Dermis microvascular lymphatic vessel endothelial cell (primary cell): ENCODE data around the gene PRKCQ. TPM values are rescaled to one million over a fixed set of nuclear protein-coding genes. Genes with fewer than 3 reads are reported as not detected.

ENCODE experiments used
- DNase-seq, 2 donors: peaks; one replicate each; pipeline versions ENCODE4 v3.0.0 to v3.0.0-alpha.2; 2010; ENCODE audit warnings: low read depth in 2 of 2
- total RNA-seq: library from RNA; depleted of rRNA; stranded (reverse); fragments of >200 nt; gene quantifications from 2 replicates; pipeline ENCODE4 v1.2.1, GENCODE V29; 2014

The PRKCQ gene
- 0.38 and 0.39 TPM in 2 replicates for total RNA-seq

DNA sequence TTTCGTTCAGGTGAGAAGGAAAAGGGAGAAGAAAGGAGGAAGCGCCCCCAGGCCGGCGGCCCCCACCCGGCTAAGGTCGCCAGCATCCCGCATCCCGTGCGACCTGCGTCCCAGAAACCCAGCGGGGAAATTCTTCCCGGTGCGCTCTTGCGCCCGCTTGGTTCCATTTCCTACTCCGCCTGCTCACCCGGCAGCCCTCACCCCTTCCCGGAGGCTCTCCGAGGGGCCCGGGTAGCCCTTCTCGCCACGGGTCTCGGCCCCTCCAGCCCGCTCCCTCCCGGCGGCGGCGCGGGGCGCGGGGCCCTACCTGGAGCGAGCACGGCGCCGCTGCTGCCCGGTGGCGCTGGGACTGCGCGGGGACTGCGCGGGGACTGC is at the start of gene PRKCQ:
Gene PRKCQ, minus strand, starts transcription at position 373 of the 375 bp plus-strand sequence. CDS start 65,141 bp downstream, outside the sequence.
- DNase-seq = peak; percentile 2 to 27

DNA sequence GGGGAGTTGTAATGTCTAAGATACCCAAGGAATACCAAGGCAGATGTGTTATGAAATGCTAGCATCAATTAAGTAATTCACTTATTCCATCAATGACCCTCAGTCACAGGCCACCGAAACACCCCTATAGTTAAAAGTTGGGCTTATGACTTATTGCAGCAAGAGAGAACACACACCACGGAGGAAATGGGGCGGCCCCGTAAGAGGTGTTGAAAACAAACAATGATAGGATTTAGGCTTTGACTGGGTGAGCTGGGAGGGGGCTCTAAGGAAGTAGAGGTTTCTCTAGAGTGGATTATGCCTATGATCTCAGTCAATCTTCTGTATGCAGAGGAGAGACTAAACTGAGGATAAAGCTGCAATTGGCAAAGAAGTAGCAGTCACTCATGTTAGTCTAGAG is 45.4 kb upstream of the PRKCQ start:
- DNase-seq = no peak

DNA sequence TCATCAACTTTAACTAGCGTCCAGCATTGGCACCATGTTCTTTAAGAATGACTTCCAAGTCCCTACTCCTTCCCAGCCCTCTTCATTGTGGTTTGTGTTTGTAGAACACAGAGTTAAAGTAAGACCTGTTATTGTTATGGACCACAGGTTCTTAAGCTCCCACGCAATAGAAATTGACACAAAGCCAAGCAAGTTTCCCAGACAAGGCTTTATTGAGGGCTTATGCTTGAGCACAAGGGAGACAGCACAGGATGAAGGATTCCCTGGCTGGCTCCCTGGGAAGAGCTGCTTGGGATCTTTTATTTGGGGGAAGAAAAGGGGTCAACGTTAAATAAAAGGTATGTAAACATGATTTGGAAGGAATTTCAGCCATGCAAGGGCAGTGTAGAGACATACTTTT is 44.3 kb upstream of the PRKCQ start:
- no peak for DNase-seq

DNA sequence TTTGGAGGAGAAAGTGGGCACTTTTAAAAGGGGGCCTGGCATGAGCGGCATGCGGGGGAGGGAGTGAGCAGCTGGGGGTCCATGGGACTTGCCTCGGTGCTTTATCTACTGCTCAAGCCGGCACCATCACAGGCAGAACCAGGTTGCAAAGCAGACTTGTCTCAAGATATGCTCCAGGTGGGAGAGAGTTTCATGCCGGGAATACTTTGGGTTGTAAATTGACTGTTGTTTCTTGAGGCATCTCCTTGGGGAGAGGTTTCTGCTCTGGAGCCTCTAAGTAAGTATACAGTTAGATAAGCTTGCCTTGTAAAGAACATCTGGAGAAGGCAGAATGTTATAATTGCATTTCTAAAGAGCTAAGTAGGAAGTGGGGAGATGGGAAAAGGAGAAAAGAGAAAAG is 42.8 kb upstream of the PRKCQ start:
- DNase-seq = no peak

DNA sequence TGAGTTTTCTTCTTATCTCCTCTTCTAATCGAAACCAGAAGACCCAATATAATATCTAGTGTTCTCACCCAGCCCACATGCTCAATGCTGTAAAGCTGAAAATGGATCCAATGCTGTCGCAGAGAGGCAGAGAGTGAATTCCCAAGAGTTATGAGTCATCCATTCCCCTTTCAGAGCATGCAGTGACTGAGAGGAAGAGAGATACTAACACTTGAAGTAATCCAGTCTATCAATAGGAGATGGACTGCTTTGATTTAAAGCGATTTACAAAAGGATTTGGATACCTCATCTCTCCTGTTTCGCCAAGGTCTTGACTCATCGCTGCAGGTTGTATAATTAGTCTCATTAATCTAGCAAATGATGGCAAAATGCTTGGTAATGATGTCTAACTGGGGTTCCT is 41.5 kb upstream of the PRKCQ start:
- DNase-seq = no peak

DNA sequence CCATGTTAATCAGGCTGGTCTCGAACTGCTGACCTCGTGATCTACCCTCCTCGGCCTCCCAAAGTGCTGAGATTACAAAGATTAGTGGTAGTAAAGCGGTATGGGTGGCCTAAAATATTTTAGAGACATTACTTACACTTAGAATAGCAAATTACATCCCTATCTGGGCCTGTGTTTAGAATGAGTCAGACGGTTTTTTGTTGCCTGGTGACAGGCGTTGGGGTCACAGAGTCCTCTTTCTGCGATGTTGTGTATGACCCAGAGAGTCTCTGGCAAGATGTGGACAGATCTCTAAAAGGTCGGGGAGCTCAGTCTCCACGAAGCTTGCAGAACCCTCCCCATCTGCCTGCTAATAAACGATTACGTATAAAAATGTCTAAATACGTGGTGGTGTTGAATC is 39.6 kb upstream of the PRKCQ start:
- no peak for DNase-seq

DNA sequence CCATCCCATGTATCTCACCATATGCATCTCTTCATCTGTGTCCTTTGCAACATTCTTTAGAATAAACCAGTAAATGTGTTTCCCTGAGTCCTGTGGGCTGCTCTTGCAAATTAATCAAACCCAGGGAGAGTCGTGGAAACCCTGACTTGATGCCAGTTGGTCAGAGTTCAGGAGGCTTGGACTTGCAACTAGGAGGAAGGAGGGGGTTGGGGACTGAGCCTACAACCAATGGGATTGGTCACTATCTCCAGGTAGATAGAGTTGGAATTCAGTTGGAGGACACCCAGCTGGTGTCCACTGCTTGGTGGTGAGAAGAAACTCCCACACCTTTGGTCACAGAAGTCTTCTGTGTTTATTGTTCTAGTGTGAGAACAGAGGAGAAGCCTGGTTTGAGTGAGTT is 38.3 kb upstream of the PRKCQ start:
- DNase-seq = no peak

DNA sequence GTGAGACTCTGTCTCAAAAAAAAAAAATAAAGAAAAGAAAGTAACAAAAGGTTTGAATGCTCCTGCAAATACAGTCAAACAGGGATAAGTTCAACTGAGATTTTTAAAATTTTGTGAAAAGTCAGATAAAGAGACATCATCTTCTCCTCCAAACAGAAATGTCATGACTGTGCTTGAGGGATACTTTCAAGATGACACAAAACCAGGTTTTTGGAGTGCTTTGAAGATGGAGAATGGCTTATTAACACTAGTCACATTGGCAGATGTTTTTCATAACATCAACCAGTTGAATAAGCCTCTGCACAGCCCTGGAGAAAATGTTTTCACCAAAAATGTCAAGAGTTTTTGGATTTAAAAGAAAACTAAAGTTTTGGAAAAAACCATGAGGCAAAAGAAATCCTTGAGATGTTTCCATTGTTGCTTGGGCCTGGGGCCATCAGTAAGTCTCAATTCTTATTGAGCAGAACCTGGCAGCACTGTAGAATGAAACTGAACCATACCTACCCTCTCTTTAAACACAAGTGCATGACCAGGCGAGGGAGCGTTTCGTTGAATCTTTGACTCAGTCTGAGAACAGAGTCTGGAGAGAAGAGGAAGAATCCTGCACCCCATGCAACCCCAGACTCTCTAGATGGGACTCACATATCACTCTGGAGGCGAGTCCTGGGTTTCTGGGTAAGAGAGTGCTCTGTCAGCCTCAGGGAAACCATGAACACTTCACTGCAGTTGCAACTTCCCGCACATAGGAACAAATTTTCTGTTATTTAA is 37.4 kb upstream of the PRKCQ start:
- no peak for DNase-seq

DNA sequence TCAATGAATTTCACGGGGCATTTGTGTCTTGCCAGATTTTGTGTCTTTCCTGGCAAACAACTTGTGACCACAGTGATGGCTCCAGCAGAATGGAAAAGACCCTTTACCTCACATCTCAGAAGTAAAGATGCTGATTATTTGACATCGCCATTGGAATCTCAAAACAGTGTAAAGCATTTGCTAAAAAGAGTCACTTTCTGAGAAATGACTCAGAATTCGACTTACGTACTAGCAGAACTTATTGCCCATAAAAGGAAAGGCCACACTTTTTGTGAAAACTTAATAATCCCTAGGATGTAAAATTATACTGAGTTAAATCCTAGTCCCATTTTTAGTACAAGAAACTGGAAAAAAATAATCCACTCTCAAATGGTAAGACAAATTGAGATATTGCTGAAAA is 35.9 kb upstream of the PRKCQ start:
- DNase-seq = no peak

DNA sequence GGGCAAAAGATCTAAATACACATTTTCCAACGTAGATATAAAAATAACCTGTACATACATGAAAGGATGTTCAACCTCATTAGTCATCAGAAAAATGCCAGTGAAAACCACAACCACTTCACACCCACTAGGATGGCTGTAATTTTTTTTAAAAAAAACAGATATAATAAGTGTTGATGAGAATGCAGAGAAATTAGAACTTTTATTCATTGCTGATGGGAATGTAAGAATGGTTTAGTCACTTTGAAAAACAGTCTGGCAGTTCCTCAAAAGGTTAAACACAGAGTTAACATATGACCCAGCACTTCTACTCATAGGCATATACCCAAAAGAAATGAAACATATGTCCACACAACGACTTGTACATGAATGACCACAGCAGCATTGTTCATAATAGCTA is 32.3 kb upstream of the PRKCQ start:
- DNase-seq = no peak

DNA sequence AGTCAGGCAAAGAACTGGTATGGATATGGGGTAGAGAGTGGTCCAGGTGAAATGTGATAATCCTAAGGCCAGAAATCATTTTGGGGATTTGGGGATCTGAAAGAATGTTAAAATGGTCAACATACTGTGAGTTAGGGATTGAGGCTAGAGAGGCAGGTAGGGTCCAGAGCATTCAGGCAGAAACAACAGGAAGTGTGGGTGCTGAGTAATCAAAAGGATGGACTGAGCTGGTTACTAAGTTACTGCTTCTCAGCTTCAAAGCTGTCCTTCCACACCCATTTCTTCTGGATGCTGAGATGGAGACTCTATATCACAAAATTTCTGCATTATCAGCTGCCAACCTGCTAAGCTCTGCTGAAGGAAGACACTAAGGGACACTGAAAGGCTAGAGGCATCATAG is 30.6 kb upstream of the PRKCQ start:
- no peak for DNase-seq

DNA sequence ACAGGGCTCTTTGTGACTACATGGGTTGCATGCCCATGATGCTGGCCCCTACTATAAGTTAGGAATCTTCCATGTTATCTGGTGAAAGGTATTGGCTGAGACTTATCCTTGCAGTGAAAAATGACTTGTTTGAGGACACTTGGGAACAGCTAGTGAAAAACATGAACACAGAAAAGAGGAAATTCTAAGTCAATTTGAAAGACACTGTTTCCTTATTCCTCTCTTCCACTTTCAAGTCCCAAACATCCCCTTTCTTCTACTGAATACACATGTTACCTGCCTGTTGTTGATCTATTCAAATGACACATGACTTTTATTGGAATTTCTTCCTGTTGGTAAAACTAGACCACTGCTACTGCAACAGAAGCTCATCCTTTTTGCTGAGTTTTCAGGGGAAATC is 29.5 kb upstream of the PRKCQ start:
- no peak for DNase-seq

DNA sequence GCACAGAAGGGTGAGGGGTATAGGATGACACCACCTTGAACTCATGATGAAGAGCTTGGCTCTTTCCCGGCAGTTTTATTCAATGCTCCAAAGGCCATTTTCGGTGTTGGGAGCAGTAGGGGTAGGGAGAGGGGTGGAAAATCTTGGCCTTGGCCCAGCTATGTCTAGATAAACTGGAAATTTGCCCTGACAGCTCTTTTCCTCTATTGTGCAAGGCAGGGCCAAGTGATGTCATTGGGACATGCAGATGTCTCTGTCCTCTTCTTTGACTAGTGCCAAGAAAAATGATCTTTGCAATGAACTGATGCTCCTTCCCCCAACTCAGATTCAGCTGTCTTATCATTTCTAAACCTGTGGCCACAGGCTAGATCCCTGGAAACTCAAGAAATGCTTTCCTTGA is 27.7 kb upstream of the PRKCQ start:
- DNase-seq = peak in 1 of 2 donors; percentile 26

DNA sequence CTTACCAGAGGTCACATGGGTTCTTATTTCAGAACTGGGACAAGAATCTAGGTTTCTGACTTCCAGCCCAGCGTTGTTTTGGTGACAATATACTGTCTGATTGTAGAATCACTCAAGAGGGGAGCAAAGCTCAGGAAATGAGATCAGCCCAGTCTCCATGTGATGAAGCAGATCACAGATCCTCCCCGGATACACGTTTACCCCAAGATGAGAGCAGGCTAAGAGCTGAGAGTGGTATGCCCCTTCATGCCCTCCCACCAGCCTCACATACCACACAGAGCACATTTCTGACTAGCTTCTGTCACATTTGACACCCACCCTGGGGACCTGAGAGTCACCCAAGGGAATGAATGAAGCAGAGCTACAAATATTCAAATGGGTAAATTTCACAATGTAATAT is 27.1 kb upstream of the PRKCQ start:
- DNase-seq = no peak

DNA sequence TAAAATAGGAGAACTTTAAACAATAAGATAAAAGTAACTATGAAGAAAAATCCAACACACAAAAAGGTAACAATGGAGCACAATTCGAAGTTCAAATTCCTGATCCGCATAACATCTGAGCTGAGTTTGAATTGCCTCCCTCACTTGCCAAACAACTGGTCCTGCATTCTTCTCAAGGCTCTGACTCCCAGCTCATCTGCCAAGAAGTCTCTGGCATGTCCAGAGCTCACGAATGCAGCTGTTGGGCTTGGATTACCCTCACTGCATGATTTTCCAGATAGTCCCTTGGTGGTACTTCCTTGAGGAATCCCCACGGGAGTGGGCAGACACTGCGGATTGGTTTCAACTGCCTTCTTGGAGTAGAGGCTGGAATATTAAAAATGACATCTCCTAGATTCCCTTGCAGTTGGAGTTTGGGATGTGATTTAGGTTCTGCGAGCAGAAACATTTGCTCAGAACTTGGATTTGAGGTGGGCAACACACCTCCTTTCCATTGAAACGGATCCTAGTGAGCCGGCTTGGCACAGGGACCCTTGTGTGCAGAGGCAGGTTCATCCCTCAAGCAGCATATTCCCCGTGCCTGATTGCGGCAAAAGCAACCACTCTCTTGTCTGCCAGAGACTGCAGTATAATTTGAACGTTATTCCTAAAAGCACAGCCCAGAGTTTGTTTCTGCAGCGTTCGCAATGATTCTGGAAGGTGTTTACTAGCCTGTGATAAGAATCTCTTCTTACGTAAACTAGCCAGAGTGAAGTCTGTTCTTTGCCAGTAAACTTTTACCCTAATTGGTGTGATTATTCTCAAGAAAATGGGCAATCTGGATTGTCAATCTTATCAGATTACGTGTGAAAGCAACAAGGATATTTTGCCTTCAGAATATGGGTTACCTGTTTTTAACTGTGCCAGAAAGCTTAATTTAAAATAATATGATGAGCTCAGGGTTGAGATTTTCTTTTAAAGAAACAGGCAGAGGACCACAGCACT is 23.4 kb upstream of the PRKCQ start:
- no peak for DNase-seq

DNA sequence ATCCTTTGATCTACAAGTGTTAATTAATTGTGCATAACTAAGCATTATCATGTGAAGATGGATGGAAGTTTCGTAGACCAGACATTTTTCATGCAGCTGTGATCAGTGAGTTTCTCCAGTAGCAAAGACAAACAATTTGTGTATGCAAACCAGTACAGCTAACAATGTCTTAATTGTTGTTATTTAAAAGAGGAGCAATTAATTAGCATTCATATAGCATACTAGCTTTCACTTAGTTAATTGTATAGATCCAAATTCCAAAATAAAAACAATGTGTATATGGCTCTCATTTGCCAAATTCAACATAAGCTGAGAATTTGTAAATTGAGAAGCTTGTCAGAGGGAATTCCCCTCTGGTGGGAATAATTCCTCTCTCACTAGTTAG is 22.6 kb upstream of the PRKCQ start:
- DNase-seq = no peak

DNA sequence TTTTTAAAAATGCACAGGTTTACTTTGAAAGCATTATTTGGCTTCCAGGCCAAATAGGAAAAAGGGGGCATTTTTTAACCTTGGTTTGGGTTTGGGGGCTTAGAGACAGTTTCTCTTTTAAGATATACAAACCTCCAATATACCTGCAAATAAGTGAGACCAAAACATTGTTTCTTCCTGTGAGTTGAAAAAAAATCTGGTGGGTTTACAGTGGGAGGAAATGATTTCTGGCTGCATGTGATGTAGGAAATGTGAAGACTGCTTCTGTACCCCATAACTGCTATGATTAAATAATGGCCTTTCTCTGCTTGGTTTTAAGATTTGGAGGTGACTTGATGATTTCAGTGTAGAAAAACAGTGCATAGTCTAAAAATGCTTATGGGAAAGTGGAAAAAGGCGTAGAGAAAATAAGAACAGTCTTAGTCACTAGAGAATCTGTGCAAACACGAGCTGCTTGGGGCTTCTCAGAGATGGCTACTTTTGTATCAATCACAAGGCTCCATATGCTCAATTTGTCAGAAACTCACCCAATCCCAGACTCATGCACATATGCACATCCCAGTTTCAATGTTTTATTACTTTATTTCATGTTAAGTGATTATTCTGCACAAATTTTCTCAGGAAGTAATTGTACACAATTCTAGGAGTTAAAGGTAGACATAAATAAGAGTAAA is 22.1 kb upstream of the PRKCQ start:
- DNase-seq = no peak

DNA sequence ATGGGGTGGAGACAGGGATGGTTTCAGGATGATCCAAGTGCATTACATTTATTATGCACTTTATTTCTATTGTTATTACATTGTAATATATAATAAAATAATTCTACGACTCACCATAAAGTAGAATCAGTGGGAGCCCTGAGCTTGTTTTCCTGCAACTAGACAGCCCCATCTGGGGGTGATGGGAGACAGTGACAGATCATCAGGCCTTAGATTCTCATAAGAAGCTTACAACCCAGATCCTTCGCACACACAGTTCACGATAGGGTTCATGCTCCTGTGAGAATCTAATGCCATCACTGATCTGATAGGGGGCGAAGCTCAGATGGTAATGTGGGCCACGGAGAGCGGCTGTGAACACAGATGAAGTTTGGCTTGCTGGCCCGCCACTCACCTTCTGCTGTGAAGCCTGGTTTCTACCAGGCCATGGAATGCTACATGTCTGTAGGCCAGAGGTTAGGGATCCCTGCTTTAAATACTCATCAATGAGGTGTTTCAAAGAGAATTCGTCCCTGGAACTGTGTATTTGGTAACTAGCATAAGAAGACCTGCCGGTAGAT is 21.2 kb upstream of the PRKCQ start:
- DNase-seq = no peak

DNA sequence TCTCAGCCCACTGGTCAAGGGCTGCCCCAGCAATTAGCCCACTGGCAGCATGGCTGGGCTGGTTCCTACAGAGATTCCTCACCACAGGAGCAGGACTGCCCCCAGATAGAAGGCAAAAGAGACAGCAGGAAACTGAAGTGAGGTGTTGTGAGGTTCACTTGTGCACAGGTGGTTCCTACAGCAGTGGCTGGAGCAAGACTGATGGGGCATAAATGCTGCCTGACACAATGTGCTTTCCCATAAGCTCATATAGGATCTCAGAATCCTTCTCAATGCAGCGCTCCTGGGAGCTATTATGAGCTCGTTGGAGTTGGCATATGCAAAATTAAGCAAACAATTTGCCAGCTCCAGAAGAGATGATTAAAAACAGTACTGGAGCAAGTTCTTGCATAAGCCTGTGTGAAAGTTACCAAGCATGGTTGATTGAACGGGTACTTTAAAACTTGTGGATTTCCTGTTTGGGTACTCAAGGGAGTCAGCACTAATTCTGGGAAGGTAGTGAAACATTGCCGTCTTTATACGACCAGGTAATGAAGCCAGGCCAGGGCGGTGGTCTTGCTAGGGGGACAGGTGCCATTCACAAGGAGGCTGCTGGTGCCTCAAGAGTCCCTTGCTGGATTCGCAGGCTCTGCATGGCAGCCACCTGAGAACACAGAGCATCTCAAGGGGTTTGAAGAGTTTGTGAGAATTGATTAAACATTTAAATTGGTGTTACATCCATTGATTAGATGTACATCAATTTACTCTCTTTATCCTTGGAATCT is 20.3 kb upstream of the PRKCQ start:
- no peak for DNase-seq

DNA sequence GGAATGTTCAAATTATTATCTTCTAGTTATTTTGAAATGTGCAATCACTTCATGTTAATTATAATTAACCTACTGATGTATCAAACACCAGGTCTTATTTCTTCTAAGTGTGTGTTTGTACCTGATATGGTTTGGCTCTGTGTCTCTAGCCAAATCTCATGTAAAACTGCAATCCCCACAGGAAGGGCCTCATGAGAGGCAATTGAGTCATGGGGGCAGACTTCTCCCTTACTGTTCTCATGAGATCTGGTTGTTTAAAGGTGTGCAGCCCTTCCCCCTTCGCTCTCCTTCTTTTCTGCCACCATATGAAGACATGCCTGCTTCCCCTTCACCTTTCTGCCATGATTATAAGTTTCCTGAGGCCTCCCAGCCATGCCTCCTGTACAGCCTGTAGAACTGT is 18.6 kb upstream of the PRKCQ start:
- DNase-seq = no peak

DNA sequence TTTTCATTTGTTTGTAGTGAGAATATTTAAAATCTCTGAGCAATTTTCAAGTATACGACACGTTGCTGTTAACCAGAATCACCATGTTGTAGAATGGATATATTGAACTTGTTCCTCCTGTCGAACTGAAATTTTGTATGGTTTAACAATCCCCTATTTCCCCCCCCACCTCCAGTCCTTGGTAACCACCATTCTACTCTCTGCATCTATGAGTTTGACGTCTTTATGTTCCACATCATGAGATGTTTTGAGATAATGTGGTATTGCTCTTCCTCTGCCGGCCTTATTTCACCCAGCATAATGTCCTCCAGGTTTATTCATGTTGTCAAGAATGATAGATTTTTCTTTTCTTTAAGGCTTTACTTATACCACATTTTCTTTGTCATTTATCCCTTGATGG is 17.4 kb upstream of the PRKCQ start:
- no peak for DNase-seq
